Neural progenitor cell (in vitro differentiated cells): Measurements from ENCODE around the gene CCSER1. TPM values are rescaled to one million over a fixed set of nuclear protein-coding genes. Genes with fewer than 3 reads are reported as not detected.
"Not testable (repeated sequence)": the region's sequence is repeated elsewhere in the genome, so short reads cannot be mapped to it uniquely, and the experiment has no call there.

Source experiments
- DNase-seq: peaks from one replicate; pipeline ENCODE4 v3.0.0-alpha.2; 2016; ENCODE audit warnings: low spot score
- H2AFZ ChIP-seq: fragments of 200-600 bp; sonication (generic); replicated peaks from 2 replicates; pipeline ENCODE4 v1.6.1; 2016; ENCODE audit warnings: antibody characterized with exemption
- H3F3A ChIP-seq: fragments of 200-600 bp; sonication (generic); 2 replicates; pipeline ENCODE4 v1.6.1; 2016; ENCODE audit warnings: antibody characterized with exemption, low read depth
- H3K27ac ChIP-seq: fragments of 200-600 bp; sonication (generic); 2 replicates; pipeline ENCODE4 v1.5.1; 2016; ENCODE audit warnings: mild to moderate bottlenecking
- H3K27me3 ChIP-seq: fragments of 200-600 bp; sonication (generic); 2 replicates; pipeline ENCODE4 v1.6.1; 2016; ENCODE audit warnings: mild to moderate bottlenecking, moderate library complexity
- H3K36me3 ChIP-seq: fragments of 200-600 bp; sonication (generic); 2 replicates; pipeline ENCODE4 v1.5.1; 2016
- H3K4me1 ChIP-seq: fragments of 200-600 bp; sonication (generic); 2 replicates; pipeline ENCODE4 v1.6.1; 2016; ENCODE audit warnings: mixed run types
- H3K4me2 ChIP-seq: fragments of 200-600 bp; sonication (generic); 2 replicates; pipeline ENCODE4 v1.6.1; 2016
- H3K4me3 ChIP-seq: fragments of 200-600 bp; sonication (generic); 2 replicates; pipeline ENCODE4 v1.5.1; 2016
- H3K79me2 ChIP-seq: fragments of 200-600 bp; sonication (generic); 2 replicates; pipeline ENCODE4 v1.6.1; 2016; ENCODE audit warnings: low read depth
- H3K9ac ChIP-seq: fragments of 200-600 bp; sonication (generic); 2 replicates; pipeline ENCODE4 v1.6.1; 2016
- H3K9me3 ChIP-seq: fragments of 200-600 bp; sonication (generic); 2 replicates; pipeline ENCODE4 v1.5.1; 2016; ENCODE audit warnings: low read depth
- H4K20me1 ChIP-seq: fragments of 200-600 bp; sonication (generic); 2 replicates; pipeline ENCODE4 v1.6.1; 2016; ENCODE audit warnings: low read depth
- H3K27ac Mint-ChIP-seq: 3 replicates; pipeline ENCODE4 v1.8.0; 2021; ENCODE audit warnings: mixed read lengths
- H3K27me3 Mint-ChIP-seq: 2 replicates; pipeline ENCODE4 v1.8.0; 2022; ENCODE audit warnings: low read depth, mild to moderate bottlenecking, inconsistent platforms, moderate library complexity, mixed read lengths; ENCODE audit not compliant: insufficient read depth
- H3K36me3 Mint-ChIP-seq: 3 replicates; pipeline ENCODE4 v1.8.0; 2021; ENCODE audit warnings: mixed read lengths
- H3K4me1 Mint-ChIP-seq: 3 replicates; pipeline ENCODE4 v1.8.0; 2021; ENCODE audit warnings: mixed read lengths
- H3K4me3 Mint-ChIP-seq: 3 replicates; pipeline ENCODE4 v1.8.0; 2021; ENCODE audit warnings: mild to moderate bottlenecking, moderate library complexity, mixed read lengths
- H3K9me3 Mint-ChIP-seq: 3 replicates; pipeline ENCODE4 v1.8.0; 2020; ENCODE audit warnings: mixed read lengths
- CTCF ChIP-seq: fragments of 200-600 bp; sonication (generic); IDR thresholded peaks from 2 replicates; pipeline ENCODE4 v1.5.1; 2017; ENCODE audit warnings: antibody characterized with exemption, mild to moderate bottlenecking
- EZH2 ChIP-seq: fragments of 200-600 bp; sonication (generic); IDR thresholded peaks from 2 replicates; pipeline ENCODE4 v1.6.1; 2017; ENCODE audit warnings: antibody characterized with exemption, mild to moderate bottlenecking, moderate library complexity
- EZH2phosphoT487 ChIP-seq: fragments of 200-600 bp; sonication (generic); IDR thresholded peaks from 2 replicates; pipeline ENCODE4 v1.6.1; 2017; ENCODE audit warnings: antibody characterized with exemption
- total RNA-seq: library from RNA; depleted of rRNA; stranded (reverse); fragments of >200 nt; gene quantifications from 2 replicates; pipeline ENCODE4 v1.2.3, GENCODE V29; 2015; ENCODE audit warnings: low replicate concordance

Gene CCSER1
- total RNA-seq, 1 donor from 2014 or later: 0.77 TPM

DNA sequence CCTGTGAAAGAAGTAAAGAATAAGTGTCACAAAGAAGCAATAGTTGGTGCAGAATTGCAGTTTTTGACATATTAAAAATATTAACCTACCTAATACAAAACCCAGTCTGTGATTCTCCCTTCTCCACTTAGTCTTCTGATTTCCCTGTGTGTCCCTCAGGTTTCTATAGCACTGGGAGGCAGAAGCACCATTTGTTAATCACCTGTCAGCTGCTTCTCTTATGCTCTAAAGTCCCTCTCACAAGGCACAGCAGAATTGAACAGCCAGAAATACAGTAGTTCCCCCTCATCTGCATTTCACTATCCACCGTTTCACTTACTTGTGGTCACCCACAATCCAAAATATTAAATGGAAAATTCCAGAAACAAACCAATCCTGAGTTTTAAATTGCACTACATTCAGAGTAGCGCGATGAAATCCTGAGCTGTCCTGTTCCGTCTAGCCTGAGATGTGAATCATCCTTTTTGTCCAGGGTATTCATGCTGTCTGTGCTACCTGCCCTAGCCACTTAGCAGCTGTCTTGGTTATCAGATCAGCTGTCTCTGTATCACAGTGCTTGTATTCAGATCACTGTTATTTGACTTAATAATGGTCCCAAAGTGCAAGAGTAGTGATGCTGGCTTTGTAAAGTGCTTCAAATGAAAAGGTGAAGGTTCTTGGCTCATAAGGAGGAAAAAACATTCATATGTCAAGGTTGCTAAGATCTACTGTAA lies 1192.5 kb downstream of the CCSER1 start:
- DNase-seq: no peak
- Histone ChIP-seq H3K27me3 (no peaks in the 10 kb centered on the region), H4K20me1 (no peaks in the 10 kb centered on the region), H3F3A (no peaks in the 10 kb centered on the region), H3K27ac (no peak overlapping the region), H2AFZ (no peak overlapping the region), H3K4me3 (no peak overlapping the region), H3K9me3 (no peaks in the 10 kb centered on the region), H3K4me1 (no peaks in the 10 kb centered on the region), H3K4me2 (no peak overlapping the region), H3K36me3 (no peaks in the 10 kb centered on the region), H3K9ac (no peak overlapping the region), H3K79me2 (no peaks in the 10 kb centered on the region)
- Mint-ChIP-seq H3K27me3 (no peaks in the 10 kb centered on the region), H3K4me3 (no peak overlapping the region), H3K36me3 (no peaks in the 10 kb centered on the region), H3K4me1 (peaks cover 4% of the 10 kb centered on the region), H3K9me3 (no peaks in the 10 kb centered on the region), H3K27ac (no peak overlapping the region)
- TF ChIP-seq EZH2phosphoT487 (no peak), CTCF (no peak), EZH2 (no peak)

DNA sequence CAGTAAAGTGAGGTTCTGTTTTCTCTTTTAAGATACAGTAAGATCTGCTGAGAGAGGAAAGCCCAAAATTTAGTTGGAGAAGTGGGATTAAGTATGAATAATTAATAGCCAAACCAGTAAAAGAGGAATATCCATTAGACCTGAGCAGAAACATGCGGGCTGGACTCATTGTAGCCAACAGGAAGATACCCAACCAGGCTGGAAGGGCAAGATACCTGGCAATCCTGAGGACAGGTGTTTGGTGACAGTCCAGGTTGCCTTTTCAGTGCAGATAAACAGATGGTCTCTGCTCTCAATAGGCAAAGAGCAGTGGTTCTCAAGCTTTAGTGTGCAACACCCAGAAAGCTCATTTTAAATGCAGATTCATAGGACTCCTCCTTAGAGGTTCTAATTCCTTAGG lies 1195.8 kb downstream of the CCSER1 start:
- no peaks in the 10 kb centered on the region for H3K9me3 ChIP-seq
- Mint-ChIP-seq H3K36me3 (peaks cover 3% of the 10 kb centered on the region), H3K4me3 (no peak overlapping the region), H3K9me3 (peaks cover 21% of the 10 kb centered on the region), H3K27me3 (no peaks in the 10 kb centered on the region), H3K27ac (no peak overlapping the region), H3K4me1 (no peaks in the 10 kb centered on the region)
- TF ChIP-seq CTCF: no peak
- TF ChIP-seq EZH2: no peak
- TF ChIP-seq EZH2phosphoT487: no peak
- H3K27me3 ChIP-seq: no peaks in the 10 kb centered on the region
- no peak overlapping the region for H2AFZ ChIP-seq
- no peak overlapping the region for H3K27ac ChIP-seq
- no peak for DNase-seq
- no peak overlapping the region for H3K9ac ChIP-seq
- no peak overlapping the region for H3K4me2 ChIP-seq
- H3K79me2 ChIP-seq: no peaks in the 10 kb centered on the region
- no peaks in the 10 kb centered on the region for H3F3A ChIP-seq
- H3K4me3 ChIP-seq: no peak overlapping the region
- no peaks in the 10 kb centered on the region for H3K4me1 ChIP-seq
- H3K36me3 ChIP-seq: no peaks in the 10 kb centered on the region
- H4K20me1 ChIP-seq: no peaks in the 10 kb centered on the region

- no peak overlapping the region for H3K27ac Mint-ChIP-seq
- Histone ChIP-seq H3K36me3 (no peaks in the 10 kb centered on the region), H3K4me2 (no peak overlapping the region), H3K79me2 (no peaks in the 10 kb centered on the region), H3K4me3 (no peak overlapping the region), H4K20me1 (no peaks in the 10 kb centered on the region), H3K27ac (no peak overlapping the region), H3K4me1 (no peaks in the 10 kb centered on the region), H3K9me3 (no peaks in the 10 kb centered on the region), H3K27me3 (no peaks in the 10 kb centered on the region), H2AFZ (no peak overlapping the region), H3F3A (no peaks in the 10 kb centered on the region), H3K9ac (no peak overlapping the region)
- H3K9me3 Mint-ChIP-seq: peaks cover 29% of the 10 kb centered on the region
- H3K4me1 Mint-ChIP-seq: no peaks in the 10 kb centered on the region
- TF ChIP-seq EZH2 (no peak), EZH2phosphoT487 (no peak), CTCF (no peak)
- no peak overlapping the region for H3K4me3 Mint-ChIP-seq
- no peak for DNase-seq
- no peaks in the 10 kb centered on the region for H3K27me3 Mint-ChIP-seq
- H3K36me3 Mint-ChIP-seq: peaks cover 3% of the 10 kb centered on the region
Measured at GRCh38 chr4:91325495-91325894, 1198.3 kb downstream of the CCSER1 start.

- not testable (repeated sequence) for H3K4me2 ChIP-seq, H3K4me3 ChIP-seq, H3K27ac ChIP-seq, H3K27ac Mint-ChIP-seq, H3K36me3 ChIP-seq, H3K4me3 Mint-ChIP-seq, H4K20me1 ChIP-seq, DNase-seq, H3K4me1 ChIP-seq, H3K27me3 ChIP-seq, H3K27me3 Mint-ChIP-seq, H3F3A ChIP-seq, H3K4me1 Mint-ChIP-seq, H3K36me3 Mint-ChIP-seq, H3K9me3 ChIP-seq, H3K79me2 ChIP-seq, H2AFZ ChIP-seq, H3K9ac ChIP-seq
- peaks cover 29% of the 10 kb centered on the region for H3K9me3 Mint-ChIP-seq
Measured at GRCh38 chr4:91326167-91326566, 1199.0 kb downstream of the CCSER1 start.
